ENCODE results near the gene SPAG5. TPM values are rescaled to one million over a fixed set of nuclear protein-coding genes. Genes with fewer than 3 reads are reported as not detected.

SPAG5 gene
- total and polyA plus RNA-seq, 2 experiments from 2014 or later: 20.5 to 27.0 TPM

DNA sequence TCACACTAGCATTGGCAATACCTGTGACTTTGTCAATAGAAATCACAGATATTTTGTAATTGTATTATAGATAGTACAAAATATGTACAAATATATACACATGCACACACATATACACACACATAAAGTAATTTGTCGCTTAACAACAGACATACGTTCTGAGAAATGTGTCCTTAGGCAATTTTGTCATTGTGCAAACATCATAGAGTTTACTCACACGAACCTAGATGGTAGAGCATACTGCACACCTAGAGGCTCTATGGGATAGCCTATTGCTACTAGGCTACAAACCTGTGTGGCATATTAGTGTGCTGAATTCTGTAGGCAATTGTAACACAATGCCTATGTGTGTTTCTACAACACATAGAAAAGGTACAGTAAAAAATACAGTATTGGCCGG is 57.4 kb downstream of the SPAG5 start:
- Histone ChIP-seq H3K4me3 (no peak overlapping the region), H3F3A (ENCODE audit: insufficient read depth) (no peaks in the 10 kb centered on the region), H3K79me2 (ENCODE audit: insufficient read depth) (no peaks in the 10 kb centered on the region), H3K4me2 (ENCODE audit: unreplicated experiment) (no peak overlapping the region), H3K36me3 (ENCODE audit: low read depth) (no peaks in the 10 kb centered on the region), H3K4me1 (ENCODE audit: insufficient read depth) (no peaks in the 10 kb centered on the region), H3K9me3 (ENCODE audit: low read depth) (no peaks in the 10 kb centered on the region), H3K9ac (no peak overlapping the region), H2AFZ (no peak overlapping the region), H3K9me2 (ENCODE audit: insufficient read depth) (no peaks in the 10 kb centered on the region), H4K20me1 (ENCODE audit: insufficient read depth) (no peaks in the 10 kb centered on the region), H3K27me3 (replicated peaks; ENCODE audit: insufficient read depth) (no peaks in the 10 kb centered on the region), H3K27ac (no peak overlapping the region)
- TF ChIP-seq EZH2phosphoT487 (IDR thresholded peaks at IDR 0.05; ENCODE audit: insufficient read depth, low read depth): no peak
- no peak for TF ChIP-seq EZH2 (IDR thresholded peaks at IDR 0.05; ENCODE audit: insufficient read depth, poor library complexity, severe bottlenecking)
- DNase-seq: no peak
- WGBS, 2 experiments (ENCODE audit: low coverage in 1 of 2, low lambda C conversion rate in 2 of 2, missing lambda C conversion rate in 2 of 2): 64 to 78% methylated on average over 4 of the region's 4 CpGs
- in situ Hi-C loops (cut with MboI): no loop called here

DNA sequence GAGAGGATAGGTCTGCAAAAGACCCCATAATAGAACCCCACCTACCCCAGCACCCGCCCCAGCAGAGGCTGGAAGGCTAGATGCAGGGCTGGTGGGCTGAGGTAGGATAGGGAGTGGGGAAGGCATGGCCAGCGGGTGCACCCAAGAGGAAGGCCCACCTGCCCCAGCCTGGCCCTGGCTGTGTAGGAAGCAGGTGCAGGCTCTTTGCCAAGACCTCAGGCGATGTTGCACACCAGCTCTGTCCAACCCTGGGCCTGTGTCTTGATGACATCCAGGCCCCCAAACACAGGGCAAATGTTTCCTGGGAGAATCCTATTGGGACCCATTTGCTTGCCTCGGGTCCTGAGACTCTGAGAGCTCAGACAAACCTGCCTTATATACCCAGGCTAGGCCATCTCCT is 58.6 kb downstream of the SPAG5 start:
- no peaks in the 10 kb centered on the region for H3K79me2 ChIP-seq (ENCODE audit: insufficient read depth)
- H2AFZ ChIP-seq: no peak overlapping the region
- H3K27me3 ChIP-seq (replicated peaks; ENCODE audit: insufficient read depth): no peaks in the 10 kb centered on the region
- DNase-seq: no peak
- no peaks in the 10 kb centered on the region for H3K9me2 ChIP-seq (ENCODE audit: insufficient read depth)
- in situ Hi-C loops (cut with MboI): no loop called here
- TF ChIP-seq EZH2 (IDR thresholded peaks at IDR 0.05; ENCODE audit: insufficient read depth, poor library complexity, severe bottlenecking) (no peak), EZH2phosphoT487 (IDR thresholded peaks at IDR 0.05; ENCODE audit: insufficient read depth, low read depth) (no peak)
- no peaks in the 10 kb centered on the region for H3K4me1 ChIP-seq (ENCODE audit: insufficient read depth)
- no peak overlapping the region for H3K9ac ChIP-seq
- H3K36me3 ChIP-seq (ENCODE audit: low read depth): no peaks in the 10 kb centered on the region
- no peak overlapping the region for H3K4me2 ChIP-seq (ENCODE audit: unreplicated experiment)
- no peak overlapping the region for H3K27ac ChIP-seq
- no peaks in the 10 kb centered on the region for H4K20me1 ChIP-seq (ENCODE audit: insufficient read depth)
- no peaks in the 10 kb centered on the region for H3F3A ChIP-seq (ENCODE audit: insufficient read depth)
- no peaks in the 10 kb centered on the region for H3K9me3 ChIP-seq (ENCODE audit: low read depth)
- WGBS, 2 experiments (ENCODE audit: low coverage in 1 of 2, low lambda C conversion rate in 2 of 2, missing lambda C conversion rate in 2 of 2): 70 to 83% methylated on average over 4 of the region's 4 CpGs
- no peak overlapping the region for H3K4me3 ChIP-seq

DNA sequence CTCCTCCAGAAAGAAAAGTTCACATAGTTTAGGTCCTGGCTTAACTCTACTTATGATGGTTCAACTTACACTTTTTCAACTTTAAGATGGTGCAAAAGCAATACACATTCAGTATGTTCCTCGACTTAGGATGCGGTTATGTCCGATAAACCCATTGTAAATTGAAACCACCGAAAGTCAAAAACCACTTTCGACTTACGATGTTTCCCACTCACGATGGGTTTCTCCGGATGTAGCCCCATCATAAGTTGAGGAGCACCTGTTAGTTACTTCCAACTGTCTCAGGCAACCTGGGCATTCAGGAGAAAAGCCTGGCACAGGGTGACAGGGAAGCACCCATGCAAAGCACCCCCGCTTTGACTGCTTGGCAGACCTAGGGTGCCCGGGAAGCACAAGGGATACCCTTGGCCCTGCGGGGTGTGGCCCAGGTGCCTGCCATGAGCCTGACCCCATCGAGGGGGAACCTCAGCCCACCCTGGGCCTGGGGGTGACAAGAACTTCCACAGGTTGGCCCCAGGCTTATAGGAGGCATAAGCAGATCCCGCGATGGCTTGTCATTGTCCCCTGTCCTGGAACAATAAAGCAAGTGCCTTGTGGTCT is 60.4 kb downstream of the SPAG5 start:
- WGBS, 2 experiments (ENCODE audit: low coverage in 1 of 2, low lambda C conversion rate in 2 of 2, missing lambda C conversion rate in 2 of 2): 66 to 76% methylated on average over 14 of the region's 14 CpGs
- Histone ChIP-seq H4K20me1 (ENCODE audit: insufficient read depth) (no peaks in the 10 kb centered on the region), H3K4me1 (ENCODE audit: insufficient read depth) (peaks cover 1% of the 10 kb centered on the region; the same call in 1 of the 2 replicates), H3K79me2 (ENCODE audit: insufficient read depth) (no peaks in the 10 kb centered on the region), H3K9ac (no peak overlapping the region), H3K4me2 (ENCODE audit: unreplicated experiment) (no peak overlapping the region), H3K9me3 (ENCODE audit: low read depth) (no peaks in the 10 kb centered on the region), H3K9me2 (ENCODE audit: insufficient read depth) (no peaks in the 10 kb centered on the region), H3K36me3 (ENCODE audit: low read depth) (no peaks in the 10 kb centered on the region), H3F3A (ENCODE audit: insufficient read depth) (no peaks in the 10 kb centered on the region), H3K4me3 (no peak overlapping the region), H2AFZ (no peak overlapping the region), H3K27ac (no peak overlapping the region), H3K27me3 (replicated peaks; ENCODE audit: insufficient read depth) (no peaks in the 10 kb centered on the region)
- DNase-seq: no peak
- TF ChIP-seq EZH2 (IDR thresholded peaks at IDR 0.05; ENCODE audit: insufficient read depth, poor library complexity, severe bottlenecking) (no peak), EZH2phosphoT487 (IDR thresholded peaks at IDR 0.05; ENCODE audit: insufficient read depth, low read depth) (no peak)
- in situ Hi-C loops (cut with MboI): no loop called here

GRCh38 chr17:28537219-28537610 is 61.6 kb downstream of the SPAG5 start:
- H3K27ac ChIP-seq: no peak overlapping the region
- H4K20me1 ChIP-seq (ENCODE audit: insufficient read depth): no peaks in the 10 kb centered on the region
- no peaks in the 10 kb centered on the region for H3K9me2 ChIP-seq (ENCODE audit: insufficient read depth)
- H3K4me2 ChIP-seq (ENCODE audit: unreplicated experiment): no peak overlapping the region
- H3F3A ChIP-seq (ENCODE audit: insufficient read depth): no peaks in the 10 kb centered on the region
- H3K27me3 ChIP-seq (replicated peaks; ENCODE audit: insufficient read depth): no peaks in the 10 kb centered on the region
- no peaks in the 10 kb centered on the region for H3K9me3 ChIP-seq (ENCODE audit: low read depth)
- DNase-seq: no peak
- H3K79me2 ChIP-seq (ENCODE audit: insufficient read depth): no peaks in the 10 kb centered on the region
- no peak overlapping the region for H3K9ac ChIP-seq
- 52 to 57% methylated on average over 8 to 12 of the region's 12 CpGs for WGBS, 2 experiments (ENCODE audit: low coverage in 1 of 2, low lambda C conversion rate in 2 of 2, missing lambda C conversion rate in 2 of 2)
- no peak overlapping the region for H3K4me3 ChIP-seq
- peaks cover 13% of the 10 kb centered on the region for H3K4me1 ChIP-seq (ENCODE audit: insufficient read depth)
- in situ Hi-C loops (cut with MboI): no loop called here
- TF ChIP-seq EZH2 (IDR thresholded peaks at IDR 0.05; ENCODE audit: insufficient read depth, poor library complexity, severe bottlenecking) (no peak), EZH2phosphoT487 (IDR thresholded peaks at IDR 0.05; ENCODE audit: insufficient read depth, low read depth) (no peak)
- no peaks in the 10 kb centered on the region for H3K36me3 ChIP-seq (ENCODE audit: low read depth)
- no peak overlapping the region for H2AFZ ChIP-seq
